ENCODE data around the gene CDHR3.

- TF ChIP-seq, protein P1, sequence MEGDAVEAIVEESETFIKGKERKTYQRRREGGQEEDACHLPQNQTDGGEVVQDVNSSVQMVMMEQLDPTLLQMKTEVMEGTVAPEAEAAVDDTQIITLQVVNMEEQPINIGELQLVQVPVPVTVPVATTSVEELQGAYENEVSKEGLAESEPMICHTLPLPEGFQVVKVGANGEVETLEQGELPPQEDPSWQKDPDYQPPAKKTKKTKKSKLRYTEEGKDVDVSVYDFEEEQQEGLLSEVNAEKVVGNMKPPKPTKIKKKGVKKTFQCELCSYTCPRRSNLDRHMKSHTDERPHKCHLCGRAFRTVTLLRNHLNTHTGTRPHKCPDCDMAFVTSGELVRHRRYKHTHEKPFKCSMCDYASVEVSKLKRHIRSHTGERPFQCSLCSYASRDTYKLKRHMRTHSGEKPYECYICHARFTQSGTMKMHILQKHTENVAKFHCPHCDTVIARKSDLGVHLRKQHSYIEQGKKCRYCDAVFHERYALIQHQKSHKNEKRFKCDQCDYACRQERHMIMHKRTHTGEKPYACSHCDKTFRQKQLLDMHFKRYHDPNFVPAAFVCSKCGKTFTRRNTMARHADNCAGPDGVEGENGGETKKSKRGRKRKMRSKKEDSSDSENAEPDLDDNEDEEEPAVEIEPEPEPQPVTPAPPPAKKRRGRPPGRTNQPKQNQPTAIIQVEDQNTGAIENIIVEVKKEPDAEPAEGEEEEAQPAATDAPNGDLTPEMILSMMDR (conservative IDR thresholded peaks at IDR 0.05 in 1 of 2, IDR thresholded peaks at IDR 0.05 in 1 of 2; ENCODE audit: low read depth in 1 of 2, low read length in 2 of 2): no peak
- TF ChIP-seq EZH2 (IDR thresholded peaks at IDR 0.05; ENCODE audit: low read length, missing control alignments): no peak
Observed at GRCh38 chr7:105920766-105921165, 42.3 kb upstream of the CDHR3 start.

Measured in fibroblast of lung (primary cell).